K562 (cell line): ENCODE measurements around the gene KRTAP5-4. TPM values are rescaled to one million over a fixed set of nuclear protein-coding genes. Genes with fewer than 3 reads are reported as not detected.

Source experiments
- ATAC-seq: fragments of 200-7000 bp; cut with Tn5 transposase; 3 replicates; pipeline ENCODE4 v1.9.1; 2020; ENCODE audit warnings: moderate library complexity
- BruUV-seq: library from RNA; stranded (reverse); fragments of 400-500 nt; replicated peaks from 2 replicates; lab custom pipeline; 2021; lab: Mats Ljungman, UMichigan
- CTCF ChIA-PET: fragments of 300-600 bp; formaldehyde crosslinking; extraction: SDS; loops from one replicate; lab custom pipeline; 2021; ENCODE audit warnings: low intra/inter-chr PET ratio; lab: Yijun Ruan, JAX
- POLR2A ChIA-PET: fragments of 300-600, 350-650 bp; sonication (Branson Sonifier 250); formaldehyde crosslinking; extraction: SDS; loops from one replicate; lab custom pipeline; 2021; ENCODE audit warnings: antibody characterized with exemption, inconsistent platforms; lab: Yijun Ruan, JAX
- DNase-seq, 4 experiments: peaks; one replicate each; pipeline versions ENCODE4 v3.0.0 to v3.0.0-alpha.2; 2011 to 2018; ENCODE audit warnings: low spot score in 3 of 4, mixed read lengths in 3 of 4; ENCODE audit errors: extremely low read depth in 1 of 4
- FAIRE-seq: peaks from 2 replicates; lab custom pipeline; 2011; peaks lifted over from hg19 to GRCh38; lab: Jason Lieb, UNC
- H2AFZ ChIP-seq: 2 replicates; pipeline ENCODE4 v1.6.0; 2011; ENCODE audit warnings: low read depth, low read length, control low read depth, inconsistent platforms
- H3K27ac ChIP-seq: fragments of 200-600 bp; 3 replicates; pipeline ENCODE4 v1.8.0; 2011; ENCODE audit warnings: low read depth, mild to moderate bottlenecking, control low read depth, inconsistent platforms, low read length, moderate library complexity, mixed read lengths; ENCODE audit errors: extremely low read depth
- H3K27me3 ChIP-seq, 2 experiments: fragments of 300-600 bp in 1 of 2; 2 replicates in 1 of 2; 3 replicates in 1 of 2; pipeline versions ENCODE4 v1.6.0 to v1.8.0; 2011; ENCODE audit warnings: inconsistent platforms in 2 of 2, low read length in 2 of 2, mild to moderate bottlenecking in 1 of 2, mixed read lengths in 1 of 2, moderate library complexity in 1 of 2; ENCODE audit not compliant: control insufficient read depth in 2 of 2, insufficient read depth in 2 of 2
- H3K36me3 ChIP-seq: fragments of 300-600 bp; 3 replicates; pipeline ENCODE4 v1.8.0; 2011; ENCODE audit warnings: mild to moderate bottlenecking, low read length, inconsistent platforms; ENCODE audit not compliant: control insufficient read depth, insufficient read depth
- H3K4me1 ChIP-seq, 2 experiments: fragments of 200-600 bp in 1 of 2; replicated peaks in 1 of 2; 2 replicates in 1 of 2; 3 replicates in 1 of 2; pipeline versions ENCODE4 v1.5.1 to v1.8.0; 2011; ENCODE audit warnings: inconsistent platforms in 2 of 2, low read length in 2 of 2, mild to moderate bottlenecking in 1 of 2, mixed read lengths in 1 of 2, moderate library complexity in 1 of 2; ENCODE audit not compliant: control insufficient read depth in 2 of 2, insufficient read depth in 2 of 2
- H3K4me2 ChIP-seq: 2 replicates; pipeline ENCODE4 v1.6.1; 2011; ENCODE audit warnings: low read length, control low read depth, inconsistent platforms, mixed read lengths; ENCODE audit not compliant: insufficient read depth
- H3K4me3 ChIP-seq: fragments of 200-600 bp; sonication (generic), shearing (Covaris generic); 2 replicates; pipeline ENCODE4 v1.5.1; 2016; ENCODE audit warnings: control low read depth, inconsistent platforms
- H3K79me2 ChIP-seq: fragments of 200-600 bp; 3 replicates; pipeline ENCODE4 v1.8.0; 2011; ENCODE audit warnings: low read length, inconsistent platforms; ENCODE audit not compliant: control insufficient read depth, insufficient read depth
- H3K9ac ChIP-seq, 2 experiments: 2 replicates each; pipeline versions ENCODE4 v1.6.0 to v1.6.1; 2011; ENCODE audit warnings: low read depth in 2 of 2, low read length in 2 of 2, control low read depth in 1 of 2, inconsistent platforms in 1 of 2, mild to moderate bottlenecking in 1 of 2, mixed read lengths in 1 of 2; ENCODE audit not compliant: insufficient read depth in 1 of 2
- H3K9me1 ChIP-seq: one replicate; pipeline ENCODE4 v1.6.0; 2011; ENCODE audit warnings: inconsistent platforms, mild to moderate bottlenecking, low read length, moderate library complexity; ENCODE audit not compliant: control insufficient read depth, insufficient read depth
- H3K9me3 ChIP-seq: replicated peaks from 2 replicates; pipeline ENCODE4 v1.5.1; 2011; ENCODE audit warnings: low read depth, low read length, inconsistent platforms; ENCODE audit not compliant: control insufficient read depth, insufficient read depth
- H4K20me1 ChIP-seq: replicated peaks from 2 replicates; pipeline ENCODE4 v1.6.1; 2011; ENCODE audit warnings: low read length, inconsistent platforms, mixed read lengths; ENCODE audit not compliant: control insufficient read depth, insufficient read depth
- ARNT ChIP-seq, 2 experiments: fragments of 450-650 bp; IDR thresholded peaks; 2 replicates each; pipeline ENCODE4 v1.6.1; 2016; ENCODE audit warnings: mild to moderate bottlenecking in 1 of 2
- CTCFL ChIP-seq: IDR thresholded peaks from 2 replicates; pipeline ENCODE4 v1.6.1; 2011; ENCODE audit warnings: borderline replicate concordance, low read depth, mild to moderate bottlenecking, moderate library complexity, low read length; ENCODE audit not compliant: insufficient read depth, poor library complexity, severe bottlenecking
- E2F8 ChIP-seq: fragments of 450-650 bp; IDR thresholded peaks from 2 replicates; pipeline ENCODE4 v1.7.1; 2018; ENCODE audit warnings: mild to moderate bottlenecking, low read depth; ENCODE audit not compliant: partially characterized antibody
- GATA2 ChIP-seq: sonication (generic); formaldehyde crosslinking; IDR thresholded peaks from 2 replicates; pipeline ENCODE4 v1.4.0; 2020; ENCODE audit warnings: mild to moderate bottlenecking, missing genetic modification reagents
- NFIX ChIP-seq: fragments of 250-450 bp; sonication (Bioruptor Pico); IDR thresholded peaks from 2 replicates; pipeline ENCODE4 v1.4.0; 2020; ENCODE audit warnings: low read depth, mild to moderate bottlenecking, moderate library complexity
- SMAD1 ChIP-seq: fragments of 150-350 bp; IDR thresholded peaks from 2 replicates; pipeline ENCODE4 v1.6.1; 2014; ENCODE audit warnings: low read length, low read depth; ENCODE audit not compliant: partially characterized antibody
- SUPT5H ChIP-seq: fragments of 450-650 bp; IDR thresholded peaks from 2 replicates; pipeline ENCODE4 v1.6.1; 2016
- TCF15 ChIP-seq: fragments of 250-450 bp; sonication (Bioruptor Pico); IDR thresholded peaks from 2 replicates; pipeline ENCODE4 v1.8.0; 2022; ENCODE audit warnings: moderate library complexity, mild to moderate bottlenecking, inconsistent platforms
- ZBTB34 ChIP-seq: fragments of 250-450 bp; sonication (Bioruptor Pico); IDR thresholded peaks from 2 replicates; pipeline ENCODE4 v1.8.0; 2021; ENCODE audit warnings: mild to moderate bottlenecking, moderate library complexity
- ZNF184 ChIP-seq: sonication (generic); formaldehyde crosslinking; IDR thresholded peaks from 2 replicates; pipeline ENCODE4 v1.5.0; 2020; ENCODE audit warnings: missing genetic modification reagents
- WGBS: fragments of 100-300 bp; shearing (Covaris generic); methylation state at CpG from one replicate; pipeline ENCODE4 v1.1.6; 2016; ENCODE audit warnings: low coverage, mixed read lengths; ENCODE audit not compliant: insufficient coverage; ENCODE audit errors: missing lambda C conversion rate; 5-methylcytosine and 5-hydroxymethylcytosine counted together
- in situ Hi-C: fragments of 300-500 bp; cut with MboI; formaldehyde crosslinking; loops from 4 replicates; pipeline ENCODE4 v1.15.0; 2018; ENCODE audit warnings: inconsistent platforms, mixed read lengths
- intact Hi-C: fragments of 100-400 bp; cut with micrococcal nuclease; formaldehyde crosslinking; loops from 2 replicates; pipeline ENCODE4 v1.14.2; 2022
- polyA plus RNA-seq, 8 experiments: library from polyadenylated mRNA; depleted of rRNA in 4 of 8; stranded (reverse) in 5 of 8; unstranded in 3 of 8; fragments of >200 nt; fragmentation: Nextera tagmentation in 2 of 8; fragmentation: Illumina TruSeq in 1 of 8; extraction: Ambion mirVana in 2 of 8; extraction: Trizol in 1 of 8; gene quantifications; 2 replicates each; pipeline versions ENCODE4 v1.2.1 to v1.2.3, GENCODE V29; 2011 to 2014; ENCODE audit warnings: inconsistent platforms in 1 of 8, missing spikeins in 1 of 8
- total RNA-seq, 7 experiments: library from RNA; depleted of rRNA in 6 of 7; stranded (reverse); fragments of >200 nt in 6 of 7; fragmentation: Illumina TruSeq in 2 of 7; extraction: Trizol in 2 of 7; gene quantifications; 2 replicates each; pipeline versions ENCODE4 v1.2.1 to v1.2.3, GENCODE V29; 2011 to 2021; ENCODE audit warnings: low replicate concordance in 1 of 7

KRTAP5-4 gene
- total and polyA plus RNA-seq, 9 of the 15 experiments (the other 6 are each of a cell fraction or from before 2014, with no cell fraction given): not detected

GRCh38 chr11:1655168-1656060, 33.5 kb upstream of the KRTAP5-4 start:
- no peak overlapping the region for H2AFZ ChIP-seq
- WGBS: 4% methylated on average over 26 of the region's 26 CpGs
- H3K4me1 ChIP-seq: peaks cover 0 to 10% of the 10 kb centered on the region in 2 experiments; a peak in 2 of 5 replicates
- no peaks in the 10 kb centered on the region for H3K9me3 ChIP-seq
- no peak overlapping the region for H3K9ac ChIP-seq
- POLR2A ChIA-PET: interaction anchor here (0.9 kb wide), 1 partner anchor 9 kb away, joined by 4 read pairs; no protein-coding TSS in a partner anchor
- CTCF ChIA-PET: no interaction called here
- ATAC-seq: no peak
- H3K79me2 ChIP-seq: no peaks in the 10 kb centered on the region
- no TSS peak for BruUV-seq
- intact Hi-C loops: no loop called here
- no peak for DNase-seq
- H3K27me3 ChIP-seq: peaks cover 38 to 90% of the 10 kb centered on the region in 2 experiments
- in situ Hi-C loops: loop anchor here (5.0 kb wide), 1 partner anchor 37 kb away; no protein-coding TSS in a partner anchor
- no peak overlapping the region for H3K4me3 ChIP-seq
- no peaks in the 10 kb centered on the region for H3K36me3 ChIP-seq
- no peak for FAIRE-seq
- H4K20me1 ChIP-seq: peaks cover 15% of the 10 kb centered on the region
- H3K27ac ChIP-seq: no peak overlapping the region
- no peaks in the 10 kb centered on the region for H3K9me1 ChIP-seq
- H3K4me2 ChIP-seq: no peak overlapping the region
- TF ChIP-seq TCF15 (CRISPR knock-in tag) (no peak), CTCFL (no peak), ZBTB34 (CRISPR knock-in tag) (no peak), NFIX (CRISPR knock-in tag) (no peak), ZNF184 (CRISPR knock-in tag) (no peak), SMAD1 (no peak), SUPT5H (no peak), E2F8 (no peak), GATA2 (CRISPR knock-in tag) (no peak), ARNT (IDR thresholded peaks at IDR 0.05) (no peak)
